Measurements from ENCODE around the gene MED26.

The MED26 gene

GRCh38 chr19:16587833-16588823, 39.9 kb downstream of the MED26 start:
- no peak for DNase-seq

GRCh38 chr19:16586991-16587832, 40.8 kb downstream of the MED26 start:
- DNase-seq, result no peak

- DNase-seq, result no peak
Observed at GRCh38 chr19:16586477-16586871, 41.5 kb downstream of the MED26 start.

GRCh38 chr19:16585808-16586476, 42.1 kb downstream of the MED26 start:
- DNase-seq, result no peak

GRCh38 chr19:16585094-16585801, 42.8 kb downstream of the MED26 start:
- no peak for DNase-seq

- DNase-seq, result peak; percentile 21
Observed at GRCh38 chr19:16584248-16585093, 43.5 kb downstream of the MED26 start.

GRCh38 chr19:16582486-16583261, 45.3 kb downstream of the MED26 start:
- no peak for DNase-seq

- no peak for DNase-seq
Observed at GRCh38 chr19:16581971-16582343, 46.0 kb downstream of the MED26 start.

GRCh38 chr19:16581145-16581970, 46.6 kb downstream of the MED26 start:
- DNase-seq, result no peak

GRCh38 chr19:16579381-16579780, 48.6 kb downstream of the MED26 start:
- no peak for DNase-seq

GRCh38 chr19:16577531-16577985, 50.4 kb downstream of the MED26 start:
- DNase-seq, result no peak

- DNase-seq, result no peak
Observed at GRCh38 chr19:16576690-16577530, 51.1 kb downstream of the MED26 start.

GRCh38 chr19:16575861-16576689, 51.9 kb downstream of the MED26 start:
- no peak for DNase-seq

- no peak for DNase-seq
Observed at GRCh38 chr19:16575282-16575681, 52.7 kb downstream of the MED26 start.

- DNase-seq, result no peak
Observed at GRCh38 chr19:16573925-16574324, 54.1 kb downstream of the MED26 start.

- DNase-seq, result no peak
Observed at GRCh38 chr19:16573296-16573695, 54.7 kb downstream of the MED26 start.

- peak; percentile 91 for DNase-seq
Observed at GRCh38 chr19:16572332-16573211, 55.4 kb downstream of the MED26 start, which contains the start of gene SLC35E1. Gene SLC35E1, minus strand, starts transcription at chr19:16572415. Its CDS starts 51 bp downstream, at chr19:16572364.

Data from kidney glomerular epithelial cell (primary cell).